Measurements from ENCODE around the gene SENP8.

Gene SENP8

GRCh38 chr15:72078887-72079286 is 39.3 kb upstream of the SENP8 start:
- no peak overlapping the region for H3K27ac ChIP-seq
- no peaks in the 10 kb centered on the region for H3K36me3 ChIP-seq (replicated peaks)
- TF ChIP-seq, protein P1, sequence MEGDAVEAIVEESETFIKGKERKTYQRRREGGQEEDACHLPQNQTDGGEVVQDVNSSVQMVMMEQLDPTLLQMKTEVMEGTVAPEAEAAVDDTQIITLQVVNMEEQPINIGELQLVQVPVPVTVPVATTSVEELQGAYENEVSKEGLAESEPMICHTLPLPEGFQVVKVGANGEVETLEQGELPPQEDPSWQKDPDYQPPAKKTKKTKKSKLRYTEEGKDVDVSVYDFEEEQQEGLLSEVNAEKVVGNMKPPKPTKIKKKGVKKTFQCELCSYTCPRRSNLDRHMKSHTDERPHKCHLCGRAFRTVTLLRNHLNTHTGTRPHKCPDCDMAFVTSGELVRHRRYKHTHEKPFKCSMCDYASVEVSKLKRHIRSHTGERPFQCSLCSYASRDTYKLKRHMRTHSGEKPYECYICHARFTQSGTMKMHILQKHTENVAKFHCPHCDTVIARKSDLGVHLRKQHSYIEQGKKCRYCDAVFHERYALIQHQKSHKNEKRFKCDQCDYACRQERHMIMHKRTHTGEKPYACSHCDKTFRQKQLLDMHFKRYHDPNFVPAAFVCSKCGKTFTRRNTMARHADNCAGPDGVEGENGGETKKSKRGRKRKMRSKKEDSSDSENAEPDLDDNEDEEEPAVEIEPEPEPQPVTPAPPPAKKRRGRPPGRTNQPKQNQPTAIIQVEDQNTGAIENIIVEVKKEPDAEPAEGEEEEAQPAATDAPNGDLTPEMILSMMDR (IDR thresholded peaks at IDR 0.05; ENCODE audit: low read depth, low read length, missing control alignments) = no peak
- H3K4me3 ChIP-seq (ENCODE audit: low read depth, low read length) = no peak overlapping the region
- in situ Hi-C loops (cut with HindIII; ENCODE audit: low pct_ligation_motif_present, low sequenced_read_pairs) = no loop called here
- no peak for DNase-seq
- no peaks in the 10 kb centered on the region for H3K27me3 ChIP-seq (replicated peaks)

DNA sequence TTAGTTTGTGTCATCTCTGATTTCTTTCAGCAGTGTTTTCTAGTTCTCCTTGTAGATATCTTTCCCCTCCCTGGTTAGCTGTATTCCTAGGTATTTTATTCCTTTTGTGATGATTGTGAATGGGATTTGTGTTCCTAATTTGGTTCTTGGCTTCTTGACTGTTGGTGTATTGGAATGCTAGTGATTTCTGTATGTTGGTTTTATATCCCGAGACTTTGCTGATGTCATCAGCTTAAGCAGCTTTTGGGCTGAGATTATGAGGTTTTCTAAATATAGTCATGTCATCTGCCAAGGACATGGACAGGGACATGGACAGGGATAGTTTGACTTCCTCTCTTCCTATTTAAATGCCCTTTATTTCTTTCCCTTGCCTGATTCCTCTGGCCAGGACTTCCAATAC is 36.0 kb upstream of the SENP8 start:
- DNase-seq = no peak
- Histone ChIP-seq H3K36me3 (replicated peaks) (no peaks in the 10 kb centered on the region), H3K27ac (no peak overlapping the region), H3K4me3 (ENCODE audit: low read depth, low read length) (no peak overlapping the region), H3K27me3 (replicated peaks) (no peaks in the 10 kb centered on the region)
- TF ChIP-seq, protein P1 (IDR thresholded peaks at IDR 0.05; ENCODE audit: low read depth, low read length, missing control alignments) = no peak
- in situ Hi-C loops (cut with HindIII; ENCODE audit: low pct_ligation_motif_present, low sequenced_read_pairs) = no loop called here

GRCh38 chr15:72086010-72086697 is 32.0 kb upstream of the SENP8 start:
- Histone ChIP-seq H3K4me3 (ENCODE audit: low read depth, low read length) (no peak overlapping the region), H3K27me3 (replicated peaks) (no peaks in the 10 kb centered on the region), H3K27ac (no peak overlapping the region), H3K36me3 (replicated peaks) (no peaks in the 10 kb centered on the region)
- in situ Hi-C loops (cut with HindIII; ENCODE audit: low pct_ligation_motif_present, low sequenced_read_pairs) = no loop called here
- no peak for DNase-seq
- TF ChIP-seq, protein P1 (IDR thresholded peaks at IDR 0.05; ENCODE audit: low read depth, low read length, missing control alignments) = no peak

- Histone ChIP-seq H3K4me3 (ENCODE audit: low read depth, low read length) (no peak overlapping the region), H3K27me3 (replicated peaks) (no peaks in the 10 kb centered on the region), H3K27ac (no peak overlapping the region), H3K36me3 (replicated peaks) (no peaks in the 10 kb centered on the region)
- in situ Hi-C loops (cut with HindIII; ENCODE audit: low pct_ligation_motif_present, low sequenced_read_pairs) = no loop called here
- no peak for DNase-seq
- TF ChIP-seq, protein P1 (IDR thresholded peaks at IDR 0.05; ENCODE audit: low read depth, low read length, missing control alignments) = no peak
These were observed 31.1 kb upstream of the SENP8 start for GRCh38 chr15:72086920-72087648.

DNA sequence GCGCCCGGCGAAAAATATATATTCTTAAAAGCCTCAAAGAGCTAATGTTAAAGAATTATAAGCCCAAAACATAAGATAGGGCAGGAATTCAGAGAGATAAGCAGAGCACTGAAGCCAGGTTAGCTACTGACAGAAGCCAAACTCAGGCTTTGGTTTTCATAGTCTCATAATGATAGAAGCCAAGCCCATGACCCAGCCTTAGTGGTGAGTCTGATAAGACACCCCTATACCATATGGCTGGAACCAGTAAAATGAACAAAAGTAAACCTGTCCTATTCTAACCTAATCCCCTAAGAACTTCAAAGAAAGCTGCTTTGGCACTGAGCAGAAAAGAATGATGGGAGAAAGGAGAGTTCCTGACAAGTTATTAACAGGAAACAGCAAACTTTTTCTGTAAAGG is 26.2 kb upstream of the SENP8 start:
- no peak overlapping the region for H3K27ac ChIP-seq
- DNase-seq = no peak
- H3K27me3 ChIP-seq (replicated peaks) = no peaks in the 10 kb centered on the region
- TF ChIP-seq, protein P1 (IDR thresholded peaks at IDR 0.05; ENCODE audit: low read depth, low read length, missing control alignments) = no peak
- H3K36me3 ChIP-seq (replicated peaks) = no peaks in the 10 kb centered on the region
- in situ Hi-C loops (cut with HindIII; ENCODE audit: low pct_ligation_motif_present, low sequenced_read_pairs) = no loop called here
- no peak overlapping the region for H3K4me3 ChIP-seq (ENCODE audit: low read depth, low read length)

Measured in brain microvascular endothelial cell (primary cell).